MM.1S (cell line): ENCODE results near the gene NQO2.

Source experiments
- EZH2 ChIP-seq: fragments of 300-600 bp; sonication (generic); optimal IDR thresholded peaks from 2 replicates; pipeline ENCODE3; 2017; ENCODE audit warnings: low read depth, mild to moderate bottlenecking, antibody characterized with exemption, low read length, mixed read lengths
- TF ChIP-seq, protein P1 (sequence below): fragments of 300-600 bp; sonication (generic); IDR thresholded peaks from 2 replicates; pipeline ENCODE4 v1.5.1; 2016; ENCODE audit warnings: antibody characterized with exemption, low read length, mixed read lengths

DNA sequence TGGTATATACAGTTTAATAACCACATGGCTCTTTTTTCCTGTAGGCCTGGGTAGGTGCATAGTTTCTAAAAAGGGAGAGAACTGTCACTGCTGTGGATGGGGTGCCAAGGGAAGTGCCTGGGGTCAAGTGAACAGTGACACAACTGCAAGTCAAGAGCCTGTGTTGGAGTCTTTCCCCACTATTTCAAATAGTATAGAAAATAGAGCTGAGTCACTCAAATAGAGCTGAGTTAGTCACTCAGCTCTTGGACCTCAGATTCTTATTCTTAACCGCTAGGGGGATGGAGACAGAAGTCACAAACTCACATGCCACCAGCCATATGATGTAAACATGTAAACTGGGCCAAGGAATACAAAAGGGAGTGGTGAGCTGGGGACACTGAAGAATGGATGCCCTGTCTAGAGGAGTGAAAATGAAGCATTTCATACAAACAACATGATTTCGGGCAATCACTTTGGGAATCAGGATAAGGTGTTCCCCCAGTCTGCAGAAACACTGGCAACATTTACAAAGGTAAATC, 2.1 kb downstream of the NQO2 start:
- no peak for TF ChIP-seq EZH2
- TF ChIP-seq, protein P1, sequence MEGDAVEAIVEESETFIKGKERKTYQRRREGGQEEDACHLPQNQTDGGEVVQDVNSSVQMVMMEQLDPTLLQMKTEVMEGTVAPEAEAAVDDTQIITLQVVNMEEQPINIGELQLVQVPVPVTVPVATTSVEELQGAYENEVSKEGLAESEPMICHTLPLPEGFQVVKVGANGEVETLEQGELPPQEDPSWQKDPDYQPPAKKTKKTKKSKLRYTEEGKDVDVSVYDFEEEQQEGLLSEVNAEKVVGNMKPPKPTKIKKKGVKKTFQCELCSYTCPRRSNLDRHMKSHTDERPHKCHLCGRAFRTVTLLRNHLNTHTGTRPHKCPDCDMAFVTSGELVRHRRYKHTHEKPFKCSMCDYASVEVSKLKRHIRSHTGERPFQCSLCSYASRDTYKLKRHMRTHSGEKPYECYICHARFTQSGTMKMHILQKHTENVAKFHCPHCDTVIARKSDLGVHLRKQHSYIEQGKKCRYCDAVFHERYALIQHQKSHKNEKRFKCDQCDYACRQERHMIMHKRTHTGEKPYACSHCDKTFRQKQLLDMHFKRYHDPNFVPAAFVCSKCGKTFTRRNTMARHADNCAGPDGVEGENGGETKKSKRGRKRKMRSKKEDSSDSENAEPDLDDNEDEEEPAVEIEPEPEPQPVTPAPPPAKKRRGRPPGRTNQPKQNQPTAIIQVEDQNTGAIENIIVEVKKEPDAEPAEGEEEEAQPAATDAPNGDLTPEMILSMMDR = peak; percentile 68
